SJSA1 (cell line): ENCODE results near the gene PSENEN. TPM values are rescaled to one million over a fixed set of nuclear protein-coding genes. Genes with fewer than 3 reads are reported as not detected.

ENCODE experiments used
- DNase-seq, 2 experiments: peaks; one replicate each; pipeline ENCODE4 v3.0.0-alpha.2; 2015 to 2020; ENCODE audit warnings: low spot score in 2 of 2, low read depth in 1 of 2
- H3K27ac ChIP-seq: fragments of 250-450 bp; sonication (Bioruptor Pico); 2 replicates; pipeline ENCODE4 v1.5.1; 2020; ENCODE audit warnings: mild to moderate bottlenecking, moderate library complexity
- H3K27me3 ChIP-seq: fragments of 250-450 bp; sonication (Bioruptor Pico); replicated peaks from 2 replicates; pipeline ENCODE4 v1.5.1; 2020; ENCODE audit warnings: mild to moderate bottlenecking, moderate library complexity
- H3K36me3 ChIP-seq: fragments of 250-450 bp; sonication (Bioruptor Pico); 2 replicates; pipeline ENCODE4 v1.5.1; 2020; ENCODE audit warnings: mild to moderate bottlenecking
- H3K4me1 ChIP-seq: fragments of 250-450 bp; sonication (Bioruptor Pico); replicated peaks from 2 replicates; pipeline ENCODE4 v1.6.1; 2021; ENCODE audit warnings: mild to moderate bottlenecking
- H3K4me3 ChIP-seq: fragments of 250-450 bp; sonication (Bioruptor Pico); 2 replicates; pipeline ENCODE4 v1.5.1; 2020; ENCODE audit warnings: mild to moderate bottlenecking
- H3K9me3 ChIP-seq: fragments of 250-450 bp; sonication (Bioruptor Pico); replicated peaks from 2 replicates; pipeline ENCODE4 v1.5.1; 2020; ENCODE audit warnings: mild to moderate bottlenecking
- total RNA-seq: library from RNA; depleted of rRNA; stranded (reverse); fragments of >200 nt; shearing (Covaris generic); gene quantifications from 2 replicates; pipeline ENCODE4 v1.2.3, GENCODE V29; 2014

Gene PSENEN
- total RNA-seq, 1 experiment from 2014 or later, result 28.7 TPM

GRCh38 chr19:35743640-35744429 lies 1.6 kb upstream of the PSENEN start:
- no peak for DNase-seq
- H3K36me3 ChIP-seq, result peaks cover 4% of the 10 kb centered on the region
- H3K27ac ChIP-seq, result no peak overlapping the region
- H3K4me1 ChIP-seq, result peaks cover 19% of the 10 kb centered on the region
- no peaks in the 10 kb centered on the region for H3K27me3 ChIP-seq
- no peaks in the 10 kb centered on the region for H3K9me3 ChIP-seq
- no peak overlapping the region for H3K4me3 ChIP-seq

- DNase-seq, result peak; percentile 93 to 97
- H3K27ac ChIP-seq, result peak overlapping the region; percentile 95
- no peaks in the 10 kb centered on the region for H3K27me3 ChIP-seq
- peak overlapping the region; percentile 54 for H3K4me3 ChIP-seq
- H3K9me3 ChIP-seq, result no peaks in the 10 kb centered on the region
- peaks cover 22% of the 10 kb centered on the region for H3K4me1 ChIP-seq
- no peaks in the 10 kb centered on the region for H3K36me3 ChIP-seq
Measured at GRCh38 chr19:35744430-35745327, 772 bp upstream of the PSENEN start.

GRCh38 chr19:35746087-35746462 lies 624 bp downstream of the PSENEN start:
- Histone ChIP-seq H3K36me3 (no peaks in the 10 kb centered on the region), H3K27ac (no peak overlapping the region; the same call in 1 of the 2 replicates)

DNA sequence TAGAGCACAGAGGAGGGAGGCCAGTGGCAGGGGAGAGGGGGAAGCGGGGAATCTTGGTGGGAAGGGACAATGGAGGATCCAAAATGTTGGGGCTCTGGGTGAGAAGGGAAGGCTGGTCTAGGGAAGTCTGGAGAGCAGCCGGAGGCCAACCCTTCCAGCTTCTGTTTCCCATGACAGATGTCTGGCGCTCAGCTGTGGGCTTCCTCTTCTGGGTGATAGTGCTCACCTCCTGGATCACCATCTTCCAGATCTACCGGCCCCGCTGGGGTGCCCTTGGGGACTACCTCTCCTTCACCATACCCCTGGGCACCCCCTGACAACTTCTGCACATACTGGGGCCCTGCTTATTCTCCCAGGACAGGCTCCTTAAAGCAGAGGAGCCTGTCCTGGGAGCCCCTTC lies 1.1 kb downstream of the PSENEN start:
- H3K27me3 ChIP-seq, result no peaks in the 10 kb centered on the region
- DNase-seq, result no peak
- no peaks in the 10 kb centered on the region for H3K36me3 ChIP-seq
- H3K4me1 ChIP-seq, result peaks cover 11% of the 10 kb centered on the region
- peak overlapping the region; percentile 54 for H3K4me3 ChIP-seq
- H3K27ac ChIP-seq, result no peak overlapping the region
- H3K9me3 ChIP-seq, result no peaks in the 10 kb centered on the region

More at GRCh38 chr19:35746087-35746462, 624 bp downstream of the PSENEN start:
- no peaks in the 10 kb centered on the region for H3K27me3 ChIP-seq
- no peaks in the 10 kb centered on the region for H3K9me3 ChIP-seq
- peaks cover 12% of the 10 kb centered on the region for H3K4me1 ChIP-seq
- no peak for DNase-seq
- H3K4me3 ChIP-seq, result peak overlapping the region; percentile 54

DNA sequence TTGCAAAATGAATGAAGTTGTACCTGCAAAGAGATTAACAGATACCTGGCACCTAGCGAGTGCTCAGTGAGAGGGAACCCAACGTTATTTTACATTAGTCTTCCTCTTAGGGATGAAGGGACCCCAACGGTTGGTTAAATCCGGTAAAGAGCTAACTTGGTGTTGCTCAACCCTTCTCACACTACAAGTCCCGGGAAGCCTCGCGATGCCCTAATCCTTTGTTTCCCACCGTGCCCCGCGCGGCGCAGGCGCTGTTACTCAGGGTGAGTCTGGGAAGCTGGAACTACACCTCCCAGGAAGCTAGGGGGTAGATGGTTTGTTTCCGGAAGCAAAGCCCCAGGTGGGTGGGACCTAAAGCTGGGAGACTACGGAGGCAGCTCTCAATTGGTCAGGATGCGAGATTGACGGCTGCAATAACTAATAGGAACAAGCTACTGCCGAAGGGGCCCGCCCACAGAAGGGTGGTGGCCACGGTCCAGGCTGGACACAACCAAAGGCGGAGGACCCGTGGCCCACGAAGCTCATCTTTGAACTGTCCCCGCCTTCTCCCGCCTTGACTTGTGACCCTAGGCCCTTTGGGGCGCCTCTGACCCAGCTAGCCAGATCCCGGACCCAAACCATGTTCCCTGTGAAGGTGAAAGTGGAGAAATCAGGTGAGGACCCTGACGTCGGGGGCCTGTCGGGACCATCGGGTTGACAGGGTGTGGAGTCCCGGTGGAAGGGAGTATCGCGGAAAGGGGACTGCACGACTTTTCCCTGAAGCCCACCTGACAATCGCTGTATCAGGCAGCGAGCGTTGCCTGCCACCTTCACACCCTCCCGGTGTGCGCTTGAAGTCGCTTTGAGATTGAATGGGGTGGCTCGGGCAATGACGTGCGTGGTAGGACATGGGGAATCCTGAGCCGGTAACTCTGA lies 2.9 kb downstream of the PSENEN start, which contains the start of gene LIN37:
Gene LIN37 (plus strand): TSS at position 471 of the 915 bp plus-strand sequence. CDS start 149 bp downstream, at position 620.
- Histone ChIP-seq H3K27me3 (no peaks in the 10 kb centered on the region), H3K27ac (0 out of 2 replicates have a peak within 1 kb of the TSS, but pooled peaks have one; percentile 14), H3K9me3 (no peaks in the 10 kb centered on the region), H3K4me1 (peaks cover 11% of the 10 kb centered on the region), H3K4me3 (peak within 1 kb of the TSS; percentile 58), H3K36me3 (peaks cover 14% of the 10 kb centered on the region)
- peak; percentile 99 for DNase-seq

DNA sequence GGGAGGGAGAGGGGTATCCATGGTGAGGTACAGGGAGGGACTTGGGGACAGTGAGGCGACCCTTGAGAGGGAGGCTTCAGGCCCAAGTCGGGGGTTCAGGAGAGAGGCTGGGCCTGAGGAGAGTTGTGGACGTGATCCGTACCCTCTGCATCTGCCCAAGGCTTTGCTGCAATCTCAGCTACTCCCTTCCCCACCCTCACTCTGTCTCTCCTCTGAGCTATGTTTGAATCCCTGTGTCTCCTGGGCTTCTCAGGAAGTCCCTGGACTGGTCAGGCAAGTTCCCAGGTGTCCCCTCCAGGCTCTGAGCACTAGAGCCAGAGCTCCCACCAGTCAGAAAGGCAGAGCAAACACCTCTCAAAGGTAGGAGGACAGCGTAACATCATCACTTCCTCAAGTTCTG lies 4.7 kb downstream of the PSENEN start:
- Histone ChIP-seq H3K4me1 (peaks cover 11% of the 10 kb centered on the region), H3K27me3 (no peaks in the 10 kb centered on the region), H3K27ac (no peak overlapping the region), H3K36me3 (peaks cover 24% of the 10 kb centered on the region), H3K9me3 (no peaks in the 10 kb centered on the region), H3K4me3 (no peak overlapping the region)
- DNase-seq, result no peak

GRCh38 chr19:35751839-35752745 lies 6.6 kb downstream of the PSENEN start:
- no peak for DNase-seq
- Histone ChIP-seq H3K9me3 (no peaks in the 10 kb centered on the region), H3K4me3 (no peak overlapping the region), H3K36me3 (peaks cover 24% of the 10 kb centered on the region), H3K4me1 (peaks cover 11% of the 10 kb centered on the region), H3K27me3 (no peaks in the 10 kb centered on the region), H3K27ac (no peak overlapping the region)

- H3K9me3 ChIP-seq, result no peaks in the 10 kb centered on the region
- peaks cover 24% of the 10 kb centered on the region for H3K36me3 ChIP-seq
- DNase-seq, result peak in 1 of 2 experiments; percentile 42
- no peaks in the 10 kb centered on the region for H3K27me3 ChIP-seq
- H3K4me3 ChIP-seq, result no peak overlapping the region
- peaks cover 14% of the 10 kb centered on the region for H3K4me1 ChIP-seq
- no peak overlapping the region for H3K27ac ChIP-seq
Measured at GRCh38 chr19:35752746-35753350, 7.4 kb downstream of the PSENEN start.

DNA sequence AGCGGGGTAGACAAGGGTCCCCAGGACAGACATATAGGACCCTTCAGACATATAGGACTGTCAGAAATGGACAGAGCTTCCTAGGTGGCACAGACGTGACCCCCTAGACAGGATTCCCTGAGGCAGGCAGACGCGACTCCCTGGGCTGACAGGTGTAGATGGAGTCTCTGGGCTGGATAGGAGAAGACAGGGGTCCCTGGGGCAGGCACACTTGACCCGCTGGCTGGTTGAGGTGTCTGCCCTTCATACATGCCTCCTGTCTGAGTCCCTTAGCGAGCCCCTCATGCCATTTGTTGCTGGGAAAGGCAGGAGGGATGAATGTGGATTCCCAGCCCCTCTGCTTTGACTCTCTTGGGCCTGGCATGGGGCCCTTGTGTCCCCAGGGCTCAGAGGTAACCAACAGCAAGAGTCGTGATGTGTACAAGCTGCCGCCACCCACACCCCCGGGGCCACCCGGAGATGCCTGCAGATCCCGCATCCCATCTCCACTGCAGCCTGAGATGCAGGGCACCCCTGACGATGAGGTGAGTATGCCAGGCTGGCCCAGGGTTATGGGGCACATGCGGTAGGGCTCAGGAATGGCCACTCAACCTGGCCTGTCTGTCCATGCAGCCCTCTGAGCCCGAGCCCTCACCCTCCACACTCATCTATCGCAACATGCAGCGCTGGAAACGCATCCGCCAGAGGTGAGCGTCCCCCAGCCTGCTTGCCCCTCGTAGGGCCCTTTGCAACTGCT lies 8.4 kb downstream of the PSENEN start:
- no peak overlapping the region for H3K4me3 ChIP-seq
- H3K27ac ChIP-seq, result no peak overlapping the region

DNA sequence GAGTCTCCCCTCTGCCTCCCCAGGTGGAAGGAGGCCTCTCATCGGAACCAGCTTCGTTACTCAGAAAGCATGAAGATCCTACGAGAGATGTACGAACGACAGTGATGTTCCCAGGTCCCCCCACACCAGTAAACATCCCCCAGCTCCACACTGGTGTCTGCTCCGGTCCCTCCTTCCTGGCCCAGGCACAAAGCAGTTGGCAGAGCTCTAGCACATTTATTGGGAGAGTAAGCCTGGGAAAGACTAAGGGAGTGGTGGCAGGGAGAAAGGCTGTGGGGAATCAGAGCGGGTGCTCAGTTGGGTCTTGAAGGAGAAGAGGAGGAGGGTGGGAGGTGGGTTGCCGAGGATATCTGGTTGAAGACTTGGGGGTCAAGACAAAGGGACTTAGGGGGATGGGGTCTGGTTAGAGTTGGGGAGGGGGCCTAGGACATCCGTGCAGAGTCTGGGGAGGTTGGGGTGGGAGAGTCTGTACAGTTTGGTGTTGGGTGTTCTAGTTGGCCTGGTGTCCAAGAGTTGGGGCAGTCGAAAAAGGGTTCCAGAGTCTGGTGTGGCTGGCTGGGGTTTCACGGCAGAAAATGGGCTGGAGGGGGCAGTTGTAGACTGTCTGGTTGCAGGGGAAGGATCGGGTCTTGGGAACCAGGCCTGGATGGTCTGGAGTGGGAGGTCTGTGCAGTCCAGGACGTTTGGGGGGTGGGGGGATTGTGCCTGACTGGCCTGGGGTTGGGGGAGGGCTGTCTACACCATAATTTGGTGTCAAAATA lies 9.1 kb downstream of the PSENEN start:
- Histone ChIP-seq H3K9me3 (no peaks in the 10 kb centered on the region), H3K36me3 (peaks cover 24% of the 10 kb centered on the region), H3K27me3 (no peaks in the 10 kb centered on the region), H3K27ac (no peak overlapping the region), H3K4me1 (peaks cover 16% of the 10 kb centered on the region), H3K4me3 (no peak overlapping the region)
- no peak for DNase-seq

More for the DNA sequence above, 8.4 kb downstream of the PSENEN start:
- Histone ChIP-seq H3K9me3 (no peaks in the 10 kb centered on the region), H3K27me3 (no peaks in the 10 kb centered on the region), H3K36me3 (peaks cover 24% of the 10 kb centered on the region), H3K4me1 (peaks cover 15% of the 10 kb centered on the region)
- no peak for DNase-seq

- H3K4me1 ChIP-seq, result peaks cover 16% of the 10 kb centered on the region
- DNase-seq, result no peak
- no peak overlapping the region for H3K27ac ChIP-seq
- no peaks in the 10 kb centered on the region for H3K27me3 ChIP-seq
- H3K9me3 ChIP-seq, result no peaks in the 10 kb centered on the region
- H3K4me3 ChIP-seq, result no peak overlapping the region
- peaks cover 28% of the 10 kb centered on the region for H3K36me3 ChIP-seq
Measured at GRCh38 chr19:35755131-35755549, 9.7 kb downstream of the PSENEN start.
